DOHH2 (cell line): Measurements from ENCODE around the gene PARL.

Experiments
- CTCF ChIP-seq: fragments of 200-600 bp; sonication (generic); IDR thresholded peaks from one replicate; pipeline ENCODE4 v1.5.1; 2014; ENCODE audit warnings: antibody characterized with exemption, mild to moderate bottlenecking, low read depth, low read length; ENCODE audit not compliant: poor library complexity, severe bottlenecking
- EZH2phosphoT487 ChIP-seq: fragments of 200-600 bp; sonication (generic); IDR thresholded peaks from 2 replicates; pipeline ENCODE4 v1.6.1; 2017; ENCODE audit warnings: borderline replicate concordance, mild to moderate bottlenecking, antibody characterized with exemption, low read length, moderate library complexity, mixed read lengths

GRCh38 chr3:183828538-183828870 lies 56.2 kb downstream of the PARL start:
- TF ChIP-seq CTCF (no peak), EZH2phosphoT487 (no peak)
